BLaER1 (cell line): ENCODE measurements around the gene MYG1.
A peak's percentile ranks its signal among the peaks of the same experiment; 100 is the strongest.

Experiments
- H3K27ac ChIP-seq: shearing (Covaris generic); formaldehyde crosslinking; 2 replicates; pipeline ENCODE4 v1.8.1; 2022
- H3K27me3 ChIP-seq: shearing (Covaris generic); formaldehyde crosslinking; 2 replicates; pipeline ENCODE4 v1.8.1; 2022
- H3K36me3 ChIP-seq: shearing (Covaris generic); formaldehyde crosslinking; 2 replicates; pipeline ENCODE4 v1.8.1; 2022
- H3K4me1 ChIP-seq: shearing (Covaris generic); formaldehyde crosslinking; 2 replicates; pipeline ENCODE4 v1.8.1; 2022
- H3K4me2 ChIP-seq: shearing (Covaris generic); formaldehyde crosslinking; 2 replicates; pipeline ENCODE4 v1.8.1; 2022
- H3K4me3 ChIP-seq: shearing (Covaris generic); formaldehyde crosslinking; 2 replicates; pipeline ENCODE4 v1.8.1; 2022
- H3K9ac ChIP-seq: shearing (Covaris generic); formaldehyde crosslinking; 2 replicates; pipeline ENCODE4 v1.8.1; 2022
- H3K9me3 ChIP-seq: shearing (Covaris generic); formaldehyde crosslinking; 2 replicates; pipeline ENCODE4 v1.8.1; 2022
- H4K20me1 ChIP-seq: shearing (Covaris generic); formaldehyde crosslinking; 2 replicates; pipeline ENCODE4 v1.8.1; 2022
- Cebpa-rat ChIP-seq: shearing (Covaris generic); IDR thresholded peaks from 2 replicates; pipeline ENCODE4 v1.8.1; 2022

Gene MYG1

DNA sequence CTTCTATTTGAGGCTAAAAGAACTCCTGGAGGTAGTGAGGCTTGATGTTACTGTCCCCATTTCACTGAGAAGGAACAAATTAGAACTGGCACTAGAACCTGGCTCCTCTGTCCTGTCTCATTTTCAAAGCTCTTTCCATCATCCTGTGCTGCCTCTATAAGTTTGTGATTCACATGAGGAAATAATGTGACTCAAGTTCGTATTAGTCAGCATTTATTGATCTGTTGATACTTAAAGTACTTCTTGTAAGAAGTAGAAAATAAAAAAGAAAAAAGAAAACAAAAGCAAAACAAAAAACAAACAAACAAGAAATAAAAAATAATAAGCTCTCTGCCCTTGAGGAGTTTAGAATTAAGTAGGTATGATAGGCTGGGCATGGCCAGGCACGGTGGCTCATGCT lies 33.7 kb upstream of the MYG1 start:
- 0 out of 2 replicates have a peak, but pooled peaks cover 7% of the 10 kb centered on the region for H4K20me1 ChIP-seq
- H3K4me3 ChIP-seq = no peak overlapping the region
- no peak overlapping the region for H3K27ac ChIP-seq
- no peaks in the 10 kb centered on the region for H3K27me3 ChIP-seq
- no peak for TF ChIP-seq Cebpa-rat
- peaks cover 18% of the 10 kb centered on the region for H3K36me3 ChIP-seq
- H3K4me1 ChIP-seq = peaks cover 33% of the 10 kb centered on the region
- no peak overlapping the region for H3K4me2 ChIP-seq
- H3K9me3 ChIP-seq = no peaks in the 10 kb centered on the region
- no peak overlapping the region for H3K9ac ChIP-seq

- Histone ChIP-seq H3K4me3 (peak overlapping the region; percentile 74), H3K4me1 (peaks cover 40% of the 10 kb centered on the region), H3K4me2 (peak overlapping the region; percentile 81), H3K36me3 (peaks cover 35% of the 10 kb centered on the region), H3K9ac (peak overlapping the region; percentile 83), H4K20me1 (0 out of 2 replicates have a peak, but pooled peaks cover 7% of the 10 kb centered on the region), H3K27me3 (no peaks in the 10 kb centered on the region), H3K27ac (peak overlapping the region; percentile 68), H3K9me3 (no peaks in the 10 kb centered on the region)
- TF ChIP-seq Cebpa-rat = no peak
Measured at GRCh38 chr12:53267306-53267998, 32.0 kb upstream of the MYG1 start.

- Histone ChIP-seq H3K4me1 (peaks cover 44% of the 10 kb centered on the region), H3K9ac (peak within 1 kb of the TSS; percentile 83), H3K36me3 (peaks cover 42% of the 10 kb centered on the region), H4K20me1 (0 out of 2 replicates have a peak, but pooled peaks cover 7% of the 10 kb centered on the region), H3K27me3 (no peaks in the 10 kb centered on the region), H3K4me2 (peak within 1 kb of the TSS; percentile 81), H3K27ac (peak within 1 kb of the TSS; percentile 68), H3K4me3 (peak within 1 kb of the TSS; percentile 74), H3K9me3 (no peaks in the 10 kb centered on the region)
- TF ChIP-seq Cebpa-rat = no peak
Measured at GRCh38 chr12:53267999-53268629, 31.4 kb upstream of the MYG1 start, which contains the start of gene ESPL1. Gene ESPL1, plus strand, starts transcription at chr12:53268299. Its CDS starts 468 bp downstream, at chr12:53268767.

DNA sequence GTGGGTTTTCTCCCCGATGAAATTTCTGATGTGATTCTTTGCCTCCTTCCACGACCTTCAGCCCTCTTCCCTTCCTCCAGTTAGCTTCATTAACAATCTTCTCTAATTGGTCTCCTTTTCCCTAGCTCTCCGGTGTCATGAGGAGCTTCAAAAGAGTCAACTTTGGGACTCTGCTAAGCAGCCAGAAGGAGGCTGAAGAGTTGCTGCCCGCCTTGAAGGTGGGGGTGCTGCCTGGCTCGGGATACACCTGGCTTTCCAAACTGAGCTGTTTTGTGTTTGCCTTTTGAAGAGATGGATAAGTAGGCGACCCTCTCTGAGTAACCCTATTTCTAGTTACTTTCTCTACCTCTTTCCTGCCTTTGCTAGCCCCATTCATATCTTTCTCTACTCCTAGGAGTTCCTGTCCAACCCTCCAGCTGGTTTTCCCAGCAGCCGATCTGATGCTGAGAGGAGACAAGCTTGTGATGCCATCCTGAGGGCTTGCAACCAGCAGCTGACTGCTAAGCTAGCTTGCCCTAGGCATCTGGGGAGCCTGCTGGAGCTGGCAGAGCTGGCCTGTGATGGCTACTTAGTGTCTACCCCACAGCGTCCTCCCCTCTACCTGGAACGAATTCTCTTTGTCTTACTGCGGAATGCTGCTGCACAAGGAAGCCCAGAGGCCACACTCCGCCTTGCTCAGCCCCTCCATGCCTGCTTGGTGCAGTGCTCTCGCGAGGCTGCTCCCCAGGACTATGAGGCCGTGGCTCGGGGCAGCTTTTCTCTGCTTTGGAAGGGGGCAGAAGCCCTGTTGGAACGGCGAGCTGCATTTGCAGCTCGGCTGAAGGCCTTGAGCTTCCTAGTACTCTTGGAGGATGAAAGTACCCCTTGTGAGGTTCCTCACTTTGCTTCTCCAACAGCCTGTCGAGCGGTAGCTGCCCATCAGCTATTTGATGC lies 30.6 kb upstream of the MYG1 start:
- no peak for TF ChIP-seq Cebpa-rat
- H3K4me1 ChIP-seq = peaks cover 44% of the 10 kb centered on the region
- H3K4me2 ChIP-seq = peak overlapping the region; percentile 81
- H3K9me3 ChIP-seq = no peaks in the 10 kb centered on the region
- H3K27ac ChIP-seq = peak overlapping the region; percentile 68
- H3K4me3 ChIP-seq = peak overlapping the region; percentile 74
- H3K27me3 ChIP-seq = no peaks in the 10 kb centered on the region
- peaks cover 49% of the 10 kb centered on the region for H3K36me3 ChIP-seq
- peak overlapping the region; percentile 83 for H3K9ac ChIP-seq
- 0 out of 2 replicates have a peak, but pooled peaks cover 7% of the 10 kb centered on the region for H4K20me1 ChIP-seq

DNA sequence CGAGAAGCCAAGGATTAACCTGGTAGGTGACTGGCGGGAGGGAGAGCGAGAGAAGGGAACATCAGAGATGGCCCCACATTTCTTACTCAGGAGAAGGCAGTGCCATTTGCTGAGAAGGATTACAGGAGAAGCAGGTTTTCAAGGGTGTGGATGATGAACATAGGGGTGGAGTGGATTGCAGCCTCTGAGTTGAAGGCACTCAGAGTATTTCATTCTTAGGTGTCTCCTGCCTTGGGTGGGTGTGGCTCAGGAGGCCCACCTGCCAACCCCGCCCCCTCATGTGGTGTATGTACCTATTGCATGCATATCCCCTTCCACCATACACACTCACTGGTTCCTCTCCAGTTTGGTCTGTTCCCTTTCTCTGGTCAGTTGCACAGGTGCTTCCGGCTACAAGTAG lies 25.1 kb upstream of the MYG1 start:
- H3K9me3 ChIP-seq = no peaks in the 10 kb centered on the region
- no peak overlapping the region for H3K4me2 ChIP-seq
- H3K36me3 ChIP-seq = peaks cover 99% of the 10 kb centered on the region
- H3K9ac ChIP-seq = no peak overlapping the region
- no peaks in the 10 kb centered on the region for H3K27me3 ChIP-seq
- no peak for TF ChIP-seq Cebpa-rat
- H3K4me3 ChIP-seq = no peak overlapping the region
- H3K4me1 ChIP-seq = peaks cover 24% of the 10 kb centered on the region
- H4K20me1 ChIP-seq = 0 out of 2 replicates have a peak, but pooled peaks cover 7% of the 10 kb centered on the region
- H3K27ac ChIP-seq = no peak overlapping the region

GRCh38 chr12:53276511-53276910 lies 23.0 kb upstream of the MYG1 start:
- H4K20me1 ChIP-seq = no peaks in the 10 kb centered on the region

DNA sequence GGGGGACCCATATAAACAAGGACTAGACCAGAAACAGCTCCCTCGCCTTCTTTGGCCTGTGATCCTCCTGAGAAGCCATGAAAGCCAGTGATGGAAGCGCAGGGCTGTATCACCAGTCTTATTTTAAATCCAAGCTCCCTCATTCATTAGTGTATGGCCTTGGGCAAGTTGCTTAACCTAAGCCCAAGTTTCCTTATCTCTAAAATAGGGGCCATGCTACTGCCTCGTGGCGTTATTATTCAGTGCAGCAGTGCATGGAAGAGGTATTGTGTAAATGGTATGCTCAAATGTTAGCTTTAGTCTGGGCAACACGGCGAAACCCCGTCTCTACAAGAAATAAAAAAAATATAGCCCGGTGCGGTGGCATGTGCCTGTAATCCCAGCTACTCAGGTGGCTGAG lies 21.5 kb upstream of the MYG1 start:
- H3K4me2 ChIP-seq = no peak overlapping the region
- peaks cover 99% of the 10 kb centered on the region for H3K36me3 ChIP-seq
- H4K20me1 ChIP-seq = no peaks in the 10 kb centered on the region
- H3K4me1 ChIP-seq = no peaks in the 10 kb centered on the region
- no peak overlapping the region for H3K4me3 ChIP-seq
- H3K27ac ChIP-seq = no peak overlapping the region
- H3K9ac ChIP-seq = peak overlapping the region; percentile 15; the same call in 1 of the 2 replicates
- no peaks in the 10 kb centered on the region for H3K9me3 ChIP-seq
- H3K27me3 ChIP-seq = no peaks in the 10 kb centered on the region
- no peak for TF ChIP-seq Cebpa-rat

More at GRCh38 chr12:53276511-53276910, 23.0 kb upstream of the MYG1 start:
- Histone ChIP-seq H3K36me3 (peaks cover 99% of the 10 kb centered on the region), H3K9me3 (no peaks in the 10 kb centered on the region), H3K27me3 (no peaks in the 10 kb centered on the region), H3K4me3 (no peak overlapping the region), H3K27ac (no peak overlapping the region), H3K4me1 (peaks cover 8% of the 10 kb centered on the region; the same call in 1 of the 2 replicates), H3K4me2 (no peak overlapping the region), H3K9ac (no peak overlapping the region)
- TF ChIP-seq Cebpa-rat = no peak

GRCh38 chr12:53279283-53279869 lies 20.1 kb upstream of the MYG1 start:
- Histone ChIP-seq H3K36me3 (peaks cover 99% of the 10 kb centered on the region), H3K4me2 (no peak overlapping the region), H3K4me1 (no peaks in the 10 kb centered on the region), H4K20me1 (no peaks in the 10 kb centered on the region), H3K9me3 (no peaks in the 10 kb centered on the region), H3K27me3 (no peaks in the 10 kb centered on the region), H3K27ac (no peak overlapping the region), H3K9ac (no peak overlapping the region), H3K4me3 (no peak overlapping the region)
- TF ChIP-seq Cebpa-rat = no peak

DNA sequence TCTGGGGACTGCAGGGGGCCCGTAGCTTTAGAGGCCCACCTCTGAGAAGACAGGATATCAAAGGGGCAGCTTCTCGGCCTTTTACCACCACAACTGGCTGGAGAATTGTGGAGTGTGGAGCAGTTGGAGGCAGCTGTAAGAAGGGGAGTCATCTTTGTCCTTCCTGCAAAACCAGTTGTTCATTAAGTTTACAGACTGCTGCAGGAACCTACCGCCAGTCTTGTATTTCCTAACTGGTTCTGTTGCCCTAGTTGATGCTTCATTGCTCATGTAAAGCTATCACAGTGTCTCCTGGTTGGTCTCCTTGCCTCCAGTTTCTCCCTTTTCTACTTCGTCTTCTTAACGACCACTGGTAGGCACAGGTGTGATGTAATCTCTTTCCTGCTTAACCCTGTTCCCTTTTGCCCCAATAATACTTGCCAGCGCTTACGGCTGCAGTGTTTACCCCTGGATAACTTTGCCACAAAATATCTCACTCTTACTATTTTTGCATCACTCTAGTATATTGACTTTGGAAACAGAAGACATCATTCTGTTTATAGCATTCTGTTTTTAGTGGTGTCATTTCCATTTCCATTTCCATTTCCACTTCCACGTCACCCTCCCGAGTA lies 19.5 kb upstream of the MYG1 start:
- no peaks in the 10 kb centered on the region for H3K27me3 ChIP-seq

More for the DNA sequence above, 19.5 kb upstream of the MYG1 start:
- no peak overlapping the region for H3K9ac ChIP-seq
- H3K36me3 ChIP-seq = peaks cover 99% of the 10 kb centered on the region
- no peaks in the 10 kb centered on the region for H3K9me3 ChIP-seq
- no peak overlapping the region for H3K27ac ChIP-seq
- no peak overlapping the region for H3K4me3 ChIP-seq
- no peak overlapping the region for H3K4me2 ChIP-seq
- no peak for TF ChIP-seq Cebpa-rat
- no peaks in the 10 kb centered on the region for H3K4me1 ChIP-seq
- H4K20me1 ChIP-seq = no peaks in the 10 kb centered on the region
